AG09319 (cell line): ENCODE measurements around the gene ZNF687.

ENCODE experiments used
- DNase-seq: peaks from one replicate; pipeline ENCODE4 v3.0.0-alpha.2; 2010; ENCODE audit warnings: low read depth; ENCODE audit errors: extremely low read depth
- TF ChIP-seq, protein P1 (sequence below): IDR thresholded peaks from 2 replicates; pipeline ENCODE4 v1.5.1; 2011; ENCODE audit warnings: low read depth, mild to moderate bottlenecking, inconsistent platforms, low read length, moderate library complexity

ZNF687 gene

DNA sequence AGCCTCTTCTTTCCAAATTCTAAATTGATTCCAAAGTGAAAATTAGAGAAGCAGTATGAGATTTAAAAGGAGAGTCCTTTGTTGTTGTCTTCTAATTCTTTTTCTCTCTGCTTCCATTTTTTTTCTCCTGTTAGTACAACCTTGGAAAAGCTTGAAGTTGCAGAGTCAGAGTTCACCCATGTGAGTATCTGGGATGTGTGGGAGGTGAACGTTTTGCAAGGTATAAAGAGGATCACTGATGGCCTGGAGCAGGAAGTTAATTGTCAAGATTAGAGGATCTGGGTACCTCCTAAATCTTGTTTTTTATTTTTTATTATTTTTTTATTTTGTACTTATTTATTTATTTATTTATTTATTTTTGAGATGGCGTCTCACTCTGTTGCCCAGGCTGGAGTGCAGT lies 35.3 kb upstream of the ZNF687 start:
- TF ChIP-seq, protein P1, sequence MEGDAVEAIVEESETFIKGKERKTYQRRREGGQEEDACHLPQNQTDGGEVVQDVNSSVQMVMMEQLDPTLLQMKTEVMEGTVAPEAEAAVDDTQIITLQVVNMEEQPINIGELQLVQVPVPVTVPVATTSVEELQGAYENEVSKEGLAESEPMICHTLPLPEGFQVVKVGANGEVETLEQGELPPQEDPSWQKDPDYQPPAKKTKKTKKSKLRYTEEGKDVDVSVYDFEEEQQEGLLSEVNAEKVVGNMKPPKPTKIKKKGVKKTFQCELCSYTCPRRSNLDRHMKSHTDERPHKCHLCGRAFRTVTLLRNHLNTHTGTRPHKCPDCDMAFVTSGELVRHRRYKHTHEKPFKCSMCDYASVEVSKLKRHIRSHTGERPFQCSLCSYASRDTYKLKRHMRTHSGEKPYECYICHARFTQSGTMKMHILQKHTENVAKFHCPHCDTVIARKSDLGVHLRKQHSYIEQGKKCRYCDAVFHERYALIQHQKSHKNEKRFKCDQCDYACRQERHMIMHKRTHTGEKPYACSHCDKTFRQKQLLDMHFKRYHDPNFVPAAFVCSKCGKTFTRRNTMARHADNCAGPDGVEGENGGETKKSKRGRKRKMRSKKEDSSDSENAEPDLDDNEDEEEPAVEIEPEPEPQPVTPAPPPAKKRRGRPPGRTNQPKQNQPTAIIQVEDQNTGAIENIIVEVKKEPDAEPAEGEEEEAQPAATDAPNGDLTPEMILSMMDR = no peak
- no peak for DNase-seq

DNA sequence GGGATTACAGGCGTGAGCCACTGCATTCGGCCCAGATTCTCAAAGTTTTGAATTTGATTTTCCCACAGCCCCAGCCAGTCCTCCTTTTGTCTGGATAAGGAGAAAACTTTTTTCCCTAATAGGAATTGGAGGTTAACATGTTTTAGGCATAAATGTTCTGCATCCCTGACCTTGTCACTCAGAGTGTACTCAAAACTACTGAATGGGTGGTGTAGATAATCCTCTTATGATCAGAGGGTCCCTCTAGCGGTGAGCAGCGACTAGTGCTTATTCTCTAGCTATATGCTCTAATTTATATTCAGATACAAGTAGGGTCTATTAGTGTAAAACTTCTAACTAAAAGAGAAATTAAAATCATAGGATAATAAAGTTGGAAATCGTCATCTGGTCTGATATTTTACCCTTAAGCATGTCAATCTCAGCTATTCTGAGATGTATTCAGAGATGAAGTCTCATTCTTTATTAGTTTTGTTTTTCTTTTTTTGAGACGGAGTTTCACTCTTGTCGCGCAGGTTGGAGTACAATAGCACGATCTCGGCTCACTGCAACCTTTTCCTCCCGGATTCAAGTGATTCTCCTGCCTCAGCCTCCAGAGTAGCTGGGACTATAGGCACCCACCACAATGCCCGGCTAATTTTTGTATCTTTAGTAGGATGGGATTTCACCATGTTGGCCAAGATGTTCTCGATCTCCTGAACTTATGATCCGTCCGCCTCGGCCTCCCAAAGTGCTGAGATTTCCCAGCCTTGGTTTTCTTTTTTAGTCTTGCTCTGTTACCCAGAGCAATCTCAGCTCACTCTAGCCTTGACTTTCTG lies 30.2 kb upstream of the ZNF687 start:
- TF ChIP-seq, protein P1 = peak; percentile 88

DNA sequence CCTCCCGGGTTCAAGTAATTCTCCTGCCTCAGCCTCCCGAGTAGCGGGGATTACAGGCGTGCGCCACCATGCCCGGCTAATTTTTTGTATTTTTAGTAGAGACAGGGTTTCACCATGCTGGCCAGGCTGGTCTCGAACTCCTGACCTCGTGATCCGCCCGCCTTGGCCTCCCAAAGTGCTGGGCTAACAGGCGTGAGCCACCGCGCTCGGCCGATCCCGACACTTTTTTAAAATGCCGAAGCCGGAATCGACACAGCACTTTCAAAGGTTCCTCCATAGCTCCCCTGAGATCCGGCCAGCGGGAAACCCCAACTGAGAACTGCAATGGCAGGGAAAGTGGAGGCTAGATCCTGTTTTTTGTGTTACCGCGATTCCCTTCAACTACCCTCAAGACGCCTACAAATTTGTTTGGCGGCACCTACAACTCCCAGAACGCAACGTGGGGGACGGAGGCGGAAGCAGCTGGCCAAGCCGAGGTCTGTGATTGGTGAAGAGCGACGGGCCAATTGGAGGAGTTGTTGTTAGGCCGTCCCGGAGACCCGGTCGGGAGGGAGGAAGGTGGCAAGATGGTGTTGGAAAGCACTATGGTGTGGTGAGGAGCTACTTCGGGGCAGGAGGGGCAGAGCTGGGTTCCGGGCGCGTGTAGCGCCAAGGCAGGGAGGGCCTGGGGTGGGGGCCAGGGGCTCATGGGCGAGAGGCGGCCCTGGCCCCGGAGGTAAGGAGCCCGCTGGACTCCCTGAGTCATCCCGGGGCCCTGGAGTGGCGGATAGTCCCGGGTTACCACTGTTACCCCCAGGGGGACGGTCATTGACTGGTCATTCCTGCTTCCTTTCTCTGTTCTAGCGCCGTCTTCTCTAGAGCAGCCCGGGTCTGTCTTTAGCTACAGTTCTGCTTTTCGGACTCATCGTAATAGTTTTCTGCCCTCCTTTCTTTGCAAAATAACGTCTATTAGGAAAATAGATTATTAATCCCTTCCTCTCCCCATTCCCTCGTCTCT lies 27.6 kb upstream of the ZNF687 start, which contains the start of gene PSMD4:
Gene PSMD4, plus strand, starts transcription at position 518 of the 997 bp plus-strand sequence. Its CDS starts 49 bp downstream, at position 567.
- TF ChIP-seq, protein P1 = no peak
- peak; percentile 92 for DNase-seq

More for the DNA sequence above, 30.2 kb upstream of the ZNF687 start:
- peak; percentile 60 for DNase-seq

DNA sequence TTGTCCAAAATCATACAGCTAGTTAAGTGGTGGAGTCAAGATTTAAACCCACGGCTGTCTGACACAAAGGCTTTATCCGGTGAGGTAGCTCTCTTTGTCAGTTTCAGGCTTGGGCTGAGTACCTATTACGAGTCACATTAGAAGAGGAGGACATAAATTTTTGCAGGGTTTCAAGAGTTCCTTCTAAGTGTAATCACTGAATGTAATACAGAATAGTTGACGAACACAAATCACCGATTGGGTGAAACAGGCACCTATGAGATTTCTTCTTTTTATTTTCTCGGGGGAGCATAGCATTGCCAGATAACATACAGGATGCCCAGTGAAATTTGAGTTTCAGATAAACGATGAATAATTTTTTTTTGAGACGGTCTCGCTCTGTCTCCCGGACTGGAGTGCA lies 26.7 kb upstream of the ZNF687 start:
- no peak for DNase-seq
- TF ChIP-seq, protein P1 = no peak

DNA sequence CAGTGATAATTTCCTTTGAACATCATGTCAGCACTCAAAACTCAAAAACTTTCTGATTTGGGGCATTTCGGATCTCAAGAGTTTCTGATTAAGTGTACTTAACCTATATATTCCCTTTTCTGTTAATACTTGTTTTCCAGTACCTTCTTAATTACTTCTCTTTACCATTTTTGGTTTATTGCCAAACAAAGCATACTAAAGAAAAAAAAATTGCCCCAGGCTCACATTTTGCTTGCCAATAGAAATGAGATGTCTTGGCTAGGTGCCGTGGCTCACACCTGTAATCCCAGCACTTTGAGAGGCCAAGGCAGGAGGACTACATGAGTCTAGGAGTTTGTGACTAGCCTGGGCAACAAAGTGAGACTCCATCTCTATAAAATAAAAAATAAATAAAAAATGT lies 22.7 kb upstream of the ZNF687 start:
- DNase-seq = no peak
- TF ChIP-seq, protein P1 = no peak

DNA sequence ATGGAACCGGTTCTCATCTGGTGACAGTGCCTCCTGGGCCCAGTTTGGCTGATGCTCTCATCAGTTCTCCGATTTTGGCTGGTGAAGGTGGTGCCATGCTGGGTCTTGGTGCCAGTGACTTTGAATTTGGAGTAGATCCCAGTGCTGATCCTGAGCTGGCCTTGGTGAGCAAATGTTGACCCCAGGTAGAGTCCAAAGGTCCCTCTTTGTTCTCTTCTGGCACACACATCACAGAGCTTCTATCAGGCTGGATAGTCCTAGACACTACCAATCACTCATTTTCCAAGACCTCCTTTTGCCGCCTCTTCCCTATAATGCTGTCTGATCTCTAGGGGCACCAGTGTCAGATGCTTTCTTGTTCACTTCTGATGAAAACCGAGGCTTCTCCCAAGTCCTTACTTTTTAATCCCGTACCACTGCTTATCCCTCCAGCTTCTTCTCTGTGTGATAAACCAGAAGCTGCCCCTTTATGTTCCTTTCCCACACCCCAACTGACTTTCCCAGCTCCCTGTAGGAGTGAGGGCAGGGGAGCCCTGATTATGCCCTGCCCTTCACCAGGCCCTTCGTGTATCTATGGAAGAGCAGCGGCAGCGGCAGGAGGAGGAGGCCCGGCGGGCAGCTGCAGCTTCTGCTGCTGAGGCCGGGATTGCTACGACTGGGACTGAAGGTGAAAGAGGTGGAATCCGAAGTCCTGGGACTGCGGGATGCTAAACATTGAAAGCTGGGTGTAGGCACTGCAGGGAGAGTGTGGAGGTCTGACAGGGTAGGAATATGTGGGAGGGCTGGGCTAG lies 16.5 kb upstream of the ZNF687 start:
- TF ChIP-seq, protein P1 = no peak
- no peak for DNase-seq
